NCI-H1417 treated with DMSO at 0.1 percent for 48 hours (cell line): ENCODE measurements around the gene KCNAB1.
A peak's percentile ranks its signal among the peaks of the same experiment; 100 is the strongest.

Experiments used
- DNase-seq: peaks from one replicate; lab custom pipeline; 2025; lab: John Stamatoyannopoulos, UW

The KCNAB1 gene

GRCh38 chr3:156492801-156493261, 372.5 kb downstream of the KCNAB1 start:
- no peak for DNase-seq

- no peak for DNase-seq
Observed at GRCh38 chr3:156493887-156494286, 373.5 kb downstream of the KCNAB1 start.

- no peak for DNase-seq
Observed at GRCh38 chr3:156495816-156496215, 375.4 kb downstream of the KCNAB1 start.

- DNase-seq = no peak
Observed at GRCh38 chr3:156497326-156497725, 376.9 kb downstream of the KCNAB1 start.

- DNase-seq = no peak
Observed at GRCh38 chr3:156498307-156498706, 377.9 kb downstream of the KCNAB1 start.

- DNase-seq = no peak
Observed at GRCh38 chr3:156507285-156507684, 386.9 kb downstream of the KCNAB1 start.

GRCh38 chr3:156509189-156510174, 389.1 kb downstream of the KCNAB1 start:
- peak; percentile 30 for DNase-seq

GRCh38 chr3:156511987-156512677, 391.8 kb downstream of the KCNAB1 start:
- DNase-seq = no peak

GRCh38 chr3:156513619-156514018, 393.2 kb downstream of the KCNAB1 start:
- no peak for DNase-seq

GRCh38 chr3:156516284-156516683, 395.9 kb downstream of the KCNAB1 start:
- no peak for DNase-seq

- DNase-seq = no peak
Observed at GRCh38 chr3:156516961-156517360, 396.6 kb downstream of the KCNAB1 start.

GRCh38 chr3:156518726-156519125, 398.3 kb downstream of the KCNAB1 start:
- no peak for DNase-seq

- DNase-seq = no peak
Observed at GRCh38 chr3:156519758-156520162, 399.4 kb downstream of the KCNAB1 start.

GRCh38 chr3:156522673-156523072, 402.3 kb downstream of the KCNAB1 start:
- no peak for DNase-seq

GRCh38 chr3:156525808-156526207, 405.4 kb downstream of the KCNAB1 start:
- no peak for DNase-seq

GRCh38 chr3:156527060-156527459, 406.7 kb downstream of the KCNAB1 start:
- DNase-seq = no peak

GRCh38 chr3:156530980-156531379, 410.6 kb downstream of the KCNAB1 start:
- DNase-seq = no peak

GRCh38 chr3:156532730-156533129, 412.4 kb downstream of the KCNAB1 start:
- no peak for DNase-seq

GRCh38 chr3:156533205-156533604, 412.8 kb downstream of the KCNAB1 start:
- DNase-seq = no peak

GRCh38 chr3:156535162-156535627, 414.8 kb downstream of the KCNAB1 start:
- DNase-seq = no peak

GRCh38 chr3:156535798-156536197, 415.4 kb downstream of the KCNAB1 start:
- DNase-seq = no peak

- DNase-seq = no peak
Observed at GRCh38 chr3:156536524-156537316, 416.3 kb downstream of the KCNAB1 start.
